ENCODE measurements around the gene SPTLC2.
"Not testable (repeated sequence)": the region's sequence is repeated elsewhere in the genome, so short reads cannot be mapped to it uniquely, and the experiment has no call there.

SPTLC2 gene

DNA sequence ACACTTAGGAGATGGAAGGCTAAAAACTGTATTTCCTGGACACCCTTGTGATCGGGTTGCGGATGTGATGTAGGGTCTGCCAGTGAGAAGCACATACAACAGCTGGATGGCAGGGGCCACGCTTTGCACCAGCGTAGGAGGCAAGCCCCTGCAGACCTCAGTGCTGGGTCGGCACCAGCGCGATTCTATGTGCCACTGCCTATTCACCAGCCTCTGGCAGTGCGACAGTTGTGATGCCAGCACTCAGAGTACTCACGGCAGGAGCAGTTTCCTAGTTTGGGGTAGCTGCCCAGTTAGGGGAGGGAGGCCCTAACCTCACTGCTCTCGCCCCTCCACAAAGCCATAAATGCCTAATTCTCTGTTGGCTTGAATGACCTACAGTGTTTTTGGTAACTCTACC lies 31.6 kb downstream of the SPTLC2 start:
- DNase-seq, result no peak

DNA sequence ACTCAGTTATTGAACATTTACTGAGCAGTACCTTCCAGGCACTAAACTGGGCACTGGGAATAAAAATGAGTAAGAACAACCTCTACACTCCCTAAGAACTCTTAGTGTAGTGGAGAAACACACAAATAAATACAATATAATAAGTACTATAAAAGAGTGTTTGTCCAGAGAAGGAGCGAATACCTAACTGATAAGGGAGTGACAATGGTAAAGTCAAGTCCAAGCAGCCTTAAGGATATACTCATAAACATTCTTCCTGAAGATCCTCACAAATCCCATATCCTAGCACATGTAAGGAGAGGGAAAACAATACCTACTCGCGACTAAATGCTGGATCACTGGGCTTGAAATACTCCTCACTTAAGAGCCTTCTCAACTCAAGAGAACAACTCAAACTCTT lies 32.8 kb downstream of the SPTLC2 start:
- DNase-seq, result no peak

DNA sequence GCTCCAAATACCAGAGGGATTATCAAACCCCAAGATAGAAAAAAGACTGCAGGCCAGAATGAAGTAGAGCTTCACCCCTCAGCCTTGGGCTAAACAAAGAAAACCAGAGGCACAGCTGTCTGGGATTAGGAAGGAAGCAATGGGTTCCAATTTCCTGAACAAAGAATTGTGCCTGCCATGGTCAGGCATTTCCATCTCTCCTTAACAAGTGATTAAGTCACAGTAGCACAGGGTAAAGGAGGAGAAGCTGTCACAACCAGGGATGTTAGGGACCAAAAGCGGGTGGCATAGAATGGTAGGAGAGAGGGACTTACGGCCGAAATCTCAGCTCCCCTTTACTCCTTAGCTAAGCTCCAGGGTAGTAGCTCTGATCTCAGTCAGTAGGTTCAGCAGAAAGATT lies 33.9 kb downstream of the SPTLC2 start:
- DNase-seq, result peak; percentile 22

DNA sequence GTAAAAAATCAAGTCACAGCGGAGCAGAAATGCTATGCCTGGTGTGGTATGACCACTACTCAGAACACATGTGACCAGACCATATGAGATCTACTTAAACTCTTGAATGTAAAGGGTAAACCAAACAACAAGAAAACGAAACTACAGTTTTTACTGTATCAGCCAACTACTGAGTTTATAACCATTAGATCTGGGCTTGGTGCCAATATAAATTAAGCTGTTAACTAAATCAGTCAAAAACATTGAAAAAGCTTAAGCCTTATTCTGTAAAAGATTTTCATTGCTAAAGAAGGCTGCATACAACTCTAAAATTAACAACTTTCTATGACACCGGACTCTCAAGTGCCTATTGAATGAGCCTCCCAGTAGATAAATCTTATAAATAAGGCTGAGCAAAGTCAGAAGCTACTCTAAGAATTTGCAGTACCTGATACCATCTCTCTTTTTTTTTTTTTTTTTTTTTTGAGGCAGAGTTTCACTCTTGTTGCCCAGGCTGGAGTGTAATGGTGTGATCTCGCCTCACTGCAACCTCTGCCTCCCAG lies 35.4 kb downstream of the SPTLC2 start:
- DNase-seq, result peak; percentile 64

DNA sequence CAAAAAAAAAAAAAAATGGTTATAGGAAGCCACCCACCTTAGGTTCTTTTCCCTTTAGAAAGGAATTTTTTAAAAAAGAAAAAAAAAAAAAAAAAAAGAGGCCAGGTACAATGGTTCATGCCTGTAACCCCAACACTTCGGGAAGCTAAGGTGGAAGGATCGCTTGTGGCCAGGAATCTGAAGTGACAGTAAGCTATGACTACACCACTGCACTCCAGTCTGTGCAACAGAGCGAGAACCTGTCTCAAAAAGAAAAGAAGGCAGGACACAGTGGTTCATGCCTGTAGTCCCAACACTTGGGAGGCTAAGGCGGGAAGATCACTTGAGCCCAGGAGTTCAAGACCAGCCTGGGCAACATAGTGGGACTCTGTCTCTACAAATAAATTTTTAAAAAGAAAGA lies 36.0 kb downstream of the SPTLC2 start:
- no peak for DNase-seq

DNA sequence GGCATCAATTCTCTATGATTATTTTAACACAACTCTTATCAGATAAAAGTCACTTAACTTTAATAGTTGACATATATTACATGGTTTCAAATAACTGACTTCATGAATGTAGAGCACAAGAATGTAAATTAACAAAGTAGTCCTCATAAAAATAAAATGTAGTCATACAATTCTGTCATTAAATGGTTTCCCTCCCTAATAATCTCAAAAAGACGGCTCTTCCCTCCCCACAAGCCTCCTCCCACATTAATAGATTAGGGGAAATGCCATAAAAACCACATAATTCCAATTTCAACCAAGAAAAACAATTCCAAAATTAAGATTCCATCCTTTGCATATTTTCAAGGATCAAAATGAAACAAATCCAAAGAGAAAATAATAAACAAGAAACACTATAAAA lies 36.7 kb downstream of the SPTLC2 start:
- no peak for DNase-seq

DNA sequence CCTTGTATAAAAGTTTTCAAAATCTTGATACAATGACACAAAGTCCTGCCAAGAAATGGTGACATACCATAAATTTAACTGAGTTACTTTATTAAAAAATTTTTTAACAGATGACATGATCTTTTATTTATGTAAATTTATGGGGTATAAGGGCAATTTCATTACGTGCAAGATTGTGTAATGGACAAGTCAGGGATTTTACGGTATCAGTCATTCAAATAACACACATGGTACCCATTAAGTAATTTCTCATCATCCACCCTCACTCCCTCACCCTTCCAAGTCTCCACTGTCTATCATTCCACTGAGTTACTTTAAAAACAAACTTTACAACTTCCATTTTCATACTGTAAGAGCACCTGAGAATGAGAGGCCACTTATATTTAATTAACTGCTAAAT lies 37.4 kb downstream of the SPTLC2 start:
- DNase-seq, result no peak

DNA sequence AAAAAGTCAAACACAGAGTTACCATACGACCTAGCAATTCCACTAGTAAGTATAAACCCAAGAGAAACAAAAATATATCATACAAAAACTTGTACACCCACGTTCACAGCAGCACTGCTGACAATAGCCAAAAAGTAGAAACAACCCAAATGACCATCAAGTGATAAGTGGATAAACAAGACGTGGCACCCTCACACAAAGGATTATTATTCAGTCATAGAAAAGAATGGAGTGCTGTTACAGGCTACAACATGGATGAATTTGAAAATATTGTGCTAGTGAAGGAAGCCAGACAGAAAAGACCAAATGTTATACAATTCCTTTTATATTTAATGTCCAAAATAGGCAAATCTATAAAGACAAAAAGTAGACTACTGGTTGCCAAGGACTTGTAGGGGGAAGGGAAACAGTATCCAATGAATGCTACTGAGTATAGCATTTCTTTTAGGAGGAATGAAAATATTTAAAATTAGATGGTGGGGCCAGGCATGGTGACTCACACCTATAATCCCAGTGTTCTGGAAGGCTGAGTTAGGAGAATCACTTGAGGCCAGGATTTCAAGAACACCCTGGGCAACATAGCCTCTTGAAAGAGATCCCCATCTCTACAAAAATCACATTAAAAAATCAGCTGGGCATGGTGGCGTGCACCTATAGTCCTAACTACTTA lies 41.9 kb downstream of the SPTLC2 start:
- no peak for DNase-seq

DNA sequence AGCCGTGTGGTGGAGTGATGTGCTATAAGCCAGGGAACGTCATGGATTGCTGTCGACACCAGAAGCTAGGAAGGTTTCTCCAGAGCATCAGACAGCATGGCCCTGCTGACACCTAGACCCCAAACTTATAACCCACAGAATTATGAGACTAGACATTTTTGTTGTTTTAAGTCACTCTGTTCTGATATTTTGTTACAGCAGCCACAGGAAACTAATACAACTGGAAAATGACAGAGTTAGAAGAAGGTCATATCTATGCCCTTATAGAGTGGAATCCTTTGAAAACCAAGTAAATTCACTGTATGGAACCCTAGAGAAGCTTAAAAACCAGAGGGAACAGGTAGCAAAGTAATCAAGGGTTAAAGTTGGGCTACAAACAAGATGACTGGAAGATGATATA lies 42.5 kb downstream of the SPTLC2 start:
- DNase-seq, result no peak

DNA sequence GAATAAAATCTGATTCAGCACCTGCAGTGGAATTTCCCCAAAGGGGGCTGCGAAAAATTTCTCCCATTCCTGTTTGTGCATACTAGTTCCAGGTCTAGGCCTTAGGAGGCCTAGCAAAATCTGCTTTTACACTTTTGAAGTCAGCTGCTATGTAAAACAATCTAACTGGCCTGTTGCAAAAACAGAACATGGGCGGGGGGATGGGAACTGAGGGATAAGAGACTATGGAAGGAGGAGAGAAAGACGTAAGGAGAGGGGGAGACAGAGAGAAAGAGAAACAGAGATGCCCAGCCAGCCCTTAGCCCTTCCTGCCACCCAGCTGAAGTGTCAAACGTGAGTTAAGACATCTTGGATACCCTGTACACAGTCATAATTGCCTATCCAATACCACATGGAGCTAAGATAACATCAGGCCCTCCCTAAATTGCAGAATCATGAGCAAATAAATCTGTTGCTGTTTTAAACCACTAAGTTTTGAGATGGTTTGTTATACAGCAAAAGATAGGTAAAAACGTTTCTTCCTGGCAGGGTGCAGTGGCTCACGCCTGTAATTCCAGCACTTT lies 45.6 kb downstream of the SPTLC2 start:
- DNase-seq, result no peak

DNA sequence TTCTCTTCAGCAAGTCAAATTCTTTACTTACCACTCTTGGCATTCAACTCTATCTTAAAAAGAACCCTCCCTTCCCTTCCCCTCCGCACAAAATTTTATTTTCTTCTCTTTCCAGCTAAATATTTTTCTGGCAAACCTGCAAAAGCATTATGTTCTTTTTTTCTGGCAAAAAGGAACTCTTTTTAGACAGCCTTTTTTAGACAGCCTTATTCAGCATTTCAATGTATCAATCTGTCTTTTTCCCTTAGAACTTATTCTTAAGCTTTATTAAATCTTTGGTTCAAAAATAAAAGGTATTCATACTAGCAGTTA lies 50.5 kb downstream of the SPTLC2 start:
- DNase-seq, result no peak

DNA sequence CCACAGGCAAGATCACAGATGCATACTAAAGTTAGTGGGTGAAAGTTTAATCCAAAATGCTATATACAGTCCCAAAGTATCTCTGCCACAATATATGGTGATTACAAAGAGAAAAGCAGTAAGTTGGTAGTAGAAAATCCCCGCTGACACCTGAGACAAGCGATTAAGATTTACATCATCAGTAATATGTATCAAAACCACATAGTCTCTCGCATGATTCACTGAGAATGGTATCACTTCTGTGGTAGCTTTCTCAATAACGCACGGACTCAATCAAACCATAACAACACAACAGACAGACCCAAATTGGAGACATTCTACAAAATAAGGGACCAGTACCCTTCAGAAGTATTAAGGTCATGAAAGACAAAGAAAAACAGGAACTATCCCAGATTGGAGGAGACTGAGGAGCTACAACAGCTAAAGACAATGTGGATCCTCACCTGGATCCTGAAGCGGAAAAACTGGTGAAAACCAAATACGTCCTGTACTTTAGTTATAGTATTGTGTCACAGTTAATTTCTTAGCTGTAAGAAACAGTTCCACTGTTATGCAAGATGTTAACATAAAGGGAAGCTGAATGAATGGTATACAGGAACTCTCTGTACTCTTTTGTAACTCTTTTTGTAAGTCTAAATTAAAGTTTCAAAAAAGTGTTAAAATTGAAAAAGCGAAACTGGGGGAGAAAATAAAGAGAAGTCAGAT lies 51.0 kb downstream of the SPTLC2 start:
- DNase-seq, result no peak

DNA sequence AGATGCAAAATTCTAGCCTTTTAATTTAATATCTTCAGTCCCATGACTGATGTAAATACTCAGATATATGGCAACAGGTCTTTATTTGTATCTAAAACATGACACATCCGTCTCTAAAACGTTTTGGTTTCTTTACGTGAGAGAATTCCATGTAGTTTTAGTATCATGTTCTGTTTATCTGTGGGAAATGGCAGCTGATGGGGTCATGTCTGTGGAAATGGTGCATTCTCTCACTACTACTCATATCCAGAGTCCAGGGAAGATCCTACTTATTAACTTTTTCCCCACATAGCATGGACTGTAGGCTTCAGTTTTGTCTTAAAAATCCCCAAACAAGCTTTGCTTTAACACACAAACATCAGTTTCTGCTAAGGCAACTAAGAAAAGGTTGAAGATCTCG lies 53.8 kb downstream of the SPTLC2 start:
- no peak for DNase-seq

DNA sequence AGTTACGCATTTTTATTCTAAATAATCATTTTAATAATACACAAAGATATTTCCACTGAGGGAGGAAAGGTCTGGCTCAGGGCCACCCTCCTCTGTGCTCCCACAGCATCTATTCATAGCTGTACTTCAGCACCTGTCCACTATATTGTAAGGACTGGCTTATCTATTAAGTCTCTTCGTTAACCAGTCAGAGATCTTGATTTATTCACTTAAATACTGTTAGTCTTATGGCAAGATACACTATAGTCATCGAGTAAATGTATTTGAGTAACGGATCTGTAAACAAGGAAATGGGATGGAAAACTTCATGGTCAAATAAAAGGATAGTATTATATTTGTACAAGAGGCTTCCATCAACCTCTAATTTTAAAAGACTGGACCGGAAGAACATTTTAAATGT lies 54.6 kb downstream of the SPTLC2 start:
- DNase-seq, result peak; percentile 36

DNA sequence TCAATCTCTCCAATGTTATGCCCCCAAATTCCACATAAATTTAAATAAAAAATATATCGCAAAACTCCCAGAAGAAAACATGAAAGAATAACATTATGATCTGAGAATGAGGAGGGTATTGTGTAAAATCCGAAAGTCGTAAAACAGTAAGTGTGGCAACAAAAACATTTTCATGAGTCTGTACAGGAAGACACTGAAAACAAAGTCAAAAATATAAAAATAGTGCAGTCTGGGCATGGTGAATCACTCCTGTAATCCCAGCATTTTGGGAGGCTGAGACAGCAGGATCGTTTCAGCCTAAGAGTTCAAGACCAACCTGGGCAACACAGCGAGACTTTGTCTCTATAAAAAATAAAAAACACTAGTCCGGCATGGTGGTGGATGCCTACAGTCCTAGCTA lies 57.1 kb downstream of the SPTLC2 start:
- no peak for DNase-seq

DNA sequence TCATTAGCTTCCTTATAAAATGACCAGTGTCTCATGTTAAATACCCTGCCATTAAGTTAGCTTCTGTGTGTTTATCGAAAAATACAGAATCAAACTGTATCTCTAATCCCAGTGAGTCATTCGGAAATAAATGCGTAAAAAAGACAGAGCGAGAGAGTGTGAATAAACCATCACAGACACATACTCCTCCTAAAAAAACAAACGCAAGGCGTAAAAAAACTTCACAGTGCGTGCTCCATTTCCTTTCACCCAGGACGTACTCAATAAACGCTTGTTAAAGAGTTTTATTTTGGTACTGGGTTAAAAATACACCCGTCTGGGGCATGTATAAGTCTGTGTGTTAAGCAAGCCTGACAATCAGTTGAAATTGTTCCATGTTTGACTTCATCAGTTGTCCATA lies 59.0 kb downstream of the SPTLC2 start:
- DNase-seq, result no peak

DNA sequence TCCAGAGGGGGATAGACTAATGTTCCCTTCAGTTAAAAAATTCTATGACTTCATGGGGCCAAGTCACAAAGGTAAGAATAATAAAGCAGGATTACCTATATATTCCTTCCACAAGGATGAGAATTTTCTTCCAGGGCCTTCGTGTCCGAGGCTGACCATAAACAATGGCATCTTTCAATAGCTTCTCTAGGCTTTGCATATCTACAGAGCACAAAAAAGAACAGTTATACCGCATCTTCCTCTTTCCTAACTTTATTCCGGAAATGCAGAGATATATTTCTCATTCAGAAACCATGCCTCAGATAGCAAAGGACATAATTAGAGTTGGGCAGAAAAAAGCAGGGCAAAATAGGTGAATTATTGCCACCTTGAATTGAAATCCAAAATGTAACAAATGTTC lies 59.5 kb downstream of the SPTLC2 start:
- DNase-seq, result no peak

DNA sequence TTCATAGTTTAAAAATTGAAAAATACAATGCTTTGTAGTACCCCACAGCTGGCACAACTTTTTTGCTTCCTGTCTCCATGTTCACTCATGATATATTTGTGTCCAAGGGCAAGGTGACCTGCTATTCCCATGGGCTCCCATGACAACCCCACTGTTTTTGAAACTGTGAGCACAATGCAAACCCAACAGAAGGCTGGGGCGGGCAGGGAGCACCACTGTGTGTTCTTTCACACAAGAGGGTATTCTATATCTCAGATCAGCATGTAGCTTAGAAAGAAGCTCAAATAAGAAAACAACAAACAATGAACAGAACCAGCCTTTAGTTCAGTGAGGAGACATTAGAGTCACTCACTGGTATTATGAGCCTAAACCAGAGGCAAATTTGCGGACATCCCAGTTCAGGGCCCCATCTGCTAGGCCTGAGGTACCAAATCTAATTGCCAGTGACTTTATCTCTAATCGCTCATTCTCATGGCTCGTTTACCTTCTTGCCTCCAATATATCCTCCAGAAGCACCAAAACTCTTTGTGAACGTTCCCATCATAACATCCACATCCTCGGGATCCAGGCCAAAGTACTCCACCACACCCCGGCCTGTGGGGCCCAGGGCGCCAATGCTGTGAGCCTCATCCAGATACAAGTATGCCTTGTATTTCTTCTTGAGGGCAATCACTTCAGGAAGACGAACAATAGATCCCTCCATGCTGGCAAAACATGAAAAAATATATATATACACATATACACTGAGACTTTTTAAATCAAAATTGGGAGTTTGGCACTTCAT lies 61.4 kb downstream of the SPTLC2 start:
- DNase-seq, result no peak

DNA sequence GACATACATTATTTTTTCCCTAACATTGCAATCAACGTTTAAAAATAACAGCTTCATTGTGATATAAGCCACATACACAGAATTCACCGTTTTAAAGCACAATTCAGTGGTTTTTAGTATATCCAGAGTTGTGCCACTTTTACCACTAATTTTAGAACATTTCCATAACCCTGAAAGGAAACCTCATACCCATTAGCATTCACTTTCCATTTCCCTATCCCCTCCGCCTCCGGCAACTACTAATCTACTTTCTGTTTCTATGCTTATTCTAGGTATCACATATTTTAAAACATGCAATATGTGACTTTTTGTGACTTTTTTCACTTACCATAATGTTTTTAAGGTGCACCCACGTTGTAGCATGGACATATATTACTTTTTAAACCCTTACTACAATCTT lies 62.2 kb downstream of the SPTLC2 start:
- no peak for DNase-seq

DNA sequence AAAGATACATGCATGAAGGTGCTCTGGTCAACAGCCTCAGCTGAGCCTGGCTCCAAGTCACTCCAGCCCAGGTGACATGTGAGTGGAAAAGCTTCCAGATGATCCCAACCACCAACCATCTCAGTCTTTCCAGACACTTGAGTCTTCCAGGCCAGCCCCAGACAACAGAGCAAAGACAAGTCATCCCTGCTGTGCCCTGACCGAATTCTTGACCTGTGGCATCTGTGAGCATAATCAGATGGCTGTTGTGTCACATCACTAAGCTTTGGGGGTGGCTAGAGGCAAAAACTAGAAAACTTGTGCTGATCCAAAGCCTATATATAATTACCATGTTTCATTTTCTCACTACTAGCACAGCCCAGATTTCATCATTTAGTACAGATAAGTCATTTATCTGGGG lies 67.0 kb downstream of the SPTLC2 start:
- DNase-seq, result no peak

DNA sequence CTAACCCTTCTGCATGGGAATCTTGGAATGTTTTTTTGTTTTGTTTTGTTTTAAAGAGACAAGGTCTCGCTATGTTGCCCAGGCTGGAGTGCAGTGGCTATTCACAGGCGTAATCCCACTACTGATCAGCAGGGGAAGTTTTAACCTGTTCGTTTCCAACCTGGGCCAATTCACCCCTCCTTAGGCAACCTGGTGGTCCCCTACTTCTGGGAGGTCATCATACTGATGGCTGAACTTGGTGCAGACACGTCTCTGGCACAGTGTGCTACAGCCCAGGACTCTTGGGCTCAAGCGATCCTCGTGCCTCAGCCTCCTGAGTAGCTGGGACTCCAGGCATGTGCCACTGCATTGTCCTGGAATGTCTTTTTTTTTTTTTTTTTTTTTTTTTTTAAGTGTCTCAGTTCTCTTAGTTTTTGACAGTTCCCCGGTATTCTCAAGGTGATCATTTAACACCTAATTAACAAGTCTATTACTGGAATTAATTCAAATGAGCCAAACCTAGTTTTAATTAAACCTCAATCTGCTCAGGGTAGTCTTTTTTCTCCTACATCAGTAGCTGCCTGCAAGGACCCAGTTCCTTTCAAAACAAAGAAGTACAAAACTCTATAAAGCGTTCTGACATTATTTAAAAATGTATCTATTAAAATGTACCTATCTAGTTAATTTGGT lies 68.8 kb downstream of the SPTLC2 start:
- no peak for DNase-seq

DNA sequence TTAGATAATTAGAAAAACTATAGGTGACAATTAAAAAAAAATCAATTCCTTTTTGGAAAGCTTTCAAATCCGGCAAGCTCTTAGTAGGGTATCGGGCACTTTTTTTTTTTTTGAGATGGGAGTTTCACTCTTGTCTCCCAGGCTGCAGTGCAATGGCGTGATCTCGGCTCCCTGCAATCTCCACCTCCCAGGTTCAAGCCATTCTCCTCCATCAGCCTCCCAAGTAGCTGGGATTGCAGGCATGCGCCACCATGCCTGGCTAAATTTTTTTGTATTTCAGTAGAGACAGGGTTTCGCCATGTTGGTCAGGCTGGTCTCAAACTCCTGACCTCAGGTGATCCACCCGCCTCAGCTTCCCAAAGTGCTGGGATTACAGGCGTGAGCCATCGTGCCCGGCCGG lies 71.3 kb downstream of the SPTLC2 start:
- DNase-seq, result not testable (repeated sequence)

DNA sequence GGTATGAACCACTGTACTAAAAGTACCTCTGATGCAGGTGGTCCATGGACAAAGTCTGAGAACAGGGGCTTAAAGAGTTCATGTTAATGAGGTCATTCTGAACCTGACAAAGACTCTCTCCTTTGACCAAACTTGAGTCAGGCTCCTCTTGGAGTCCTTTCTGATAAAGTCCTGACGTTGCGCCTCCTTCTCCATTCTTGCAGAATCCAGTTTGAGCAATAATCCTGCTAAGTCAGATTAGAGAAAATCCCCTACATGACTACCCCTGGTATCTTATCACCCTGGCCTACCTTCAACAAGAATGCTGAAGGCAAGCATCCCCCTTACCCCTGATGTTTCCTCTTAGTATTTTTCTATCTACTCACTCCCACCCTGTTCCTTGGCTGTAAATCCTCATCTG lies 71.9 kb downstream of the SPTLC2 start:
- DNase-seq, result no peak
